Smooth muscle cell of trachea (primary cell): ENCODE measurements around the gene SLC35D1. TPM values are rescaled to one million over a fixed set of nuclear protein-coding genes. Genes with fewer than 3 reads are reported as not detected.

Experiments
- total RNA-seq: library from RNA; depleted of rRNA; stranded (reverse); fragments of >200 nt; gene quantifications from 2 replicates; pipeline ENCODE4 v1.2.1, GENCODE V29; 2014

The SLC35D1 gene
- 14.9 and 18.2 TPM in 2 replicates for total RNA-seq

GRCh38 chr1:67053785-67054772 lies at the start of gene SLC35D1:
Gene SLC35D1, minus strand, starts transcription at chr1:67054148. Its CDS starts 135 bp downstream, at chr1:67054013.

Other genes starting within 250 kb of the SLC35D1 start
- 5.4 and 7.8 TPM in 2 replicates for gene DNAI4, start 129.3 kb downstream of the SLC35D1 start, total RNA-seq
- gene MIER1, start 129.2 kb downstream of the SLC35D1 start, total RNA-seq, result 31.3 and 31.4 TPM in 2 replicates
- under 0.01 TPM in 1 of 2 replicates, not detected in the other for gene C1orf141, start 80.8 kb upstream of the SLC35D1 start, total RNA-seq
- gene IL23R, start 112.3 kb upstream of the SLC35D1 start, total RNA-seq, result not detected in 2 replicates